Measurements from ENCODE around the gene IGFN1. TPM values are rescaled to one million over a fixed set of nuclear protein-coding genes. Genes with fewer than 3 reads are reported as not detected.
"Not testable (repeated sequence)": the region's sequence is repeated elsewhere in the genome, so short reads cannot be mapped to it uniquely, and the experiment has no call there.

IGFN1 gene
- total RNA-seq, 1 donor = under 0.01 TPM

DNA sequence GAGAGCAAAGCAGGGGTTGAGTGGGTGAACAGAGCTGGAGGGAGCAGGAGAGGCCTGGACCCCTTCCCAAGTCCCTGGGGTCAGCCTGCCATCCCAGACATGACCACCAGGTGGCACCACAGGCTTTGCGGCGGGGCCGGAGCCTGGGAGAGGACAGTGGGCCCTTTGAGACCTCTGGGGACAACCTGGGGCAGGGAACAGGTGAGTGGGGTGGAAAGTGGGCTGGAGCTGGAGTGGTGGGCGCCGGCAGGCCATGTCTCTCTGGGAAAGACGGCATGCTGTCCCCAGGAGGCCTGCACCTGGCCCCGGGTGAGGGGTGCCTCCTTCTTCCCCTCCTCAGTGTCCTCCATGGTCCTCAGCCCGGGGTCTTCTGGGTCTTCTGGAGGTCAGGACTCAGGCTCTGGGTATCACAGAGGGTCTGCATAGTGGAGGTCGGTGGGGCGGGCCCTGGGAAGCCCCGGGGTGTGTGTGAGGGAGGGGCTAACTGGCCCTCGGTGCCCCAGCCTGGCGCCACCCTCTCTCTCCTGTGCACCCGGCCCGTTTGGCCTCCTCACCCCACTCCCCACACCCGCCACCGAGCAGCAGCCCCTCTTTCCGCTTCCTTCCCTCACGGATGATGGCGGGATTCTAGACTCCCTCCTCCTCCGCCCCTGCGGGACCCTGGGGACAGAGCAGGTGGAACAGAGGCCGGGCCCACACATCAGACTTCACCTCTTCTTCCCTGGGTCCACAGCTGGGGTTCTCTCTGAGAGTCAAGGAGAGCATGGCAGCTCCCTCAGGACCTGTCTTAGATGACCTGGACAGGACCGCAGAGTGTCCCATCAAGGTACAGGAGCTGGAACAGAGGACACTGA is 64.2 kb downstream of the IGFN1 start:
- Histone ChIP-seq H3K4me2 (ENCODE audit: insufficient read depth, low read length) (no peak overlapping the region), H3K4me3 (ENCODE audit: insufficient read depth, low read length) (no peak overlapping the region), H3K36me3 (ENCODE audit: insufficient read depth, low read length) (no peaks in the 10 kb centered on the region), H3K9me3 (ENCODE audit: low read depth, low read length) (no peaks in the 10 kb centered on the region), H4K20me1 (ENCODE audit: insufficient read depth, low read length) (no peaks in the 10 kb centered on the region), H3K27me3 (ENCODE audit: insufficient read depth, low read length) (no peaks in the 10 kb centered on the region), H3K4me1 (ENCODE audit: insufficient read depth, low read length) (peaks cover 5% of the 10 kb centered on the region), H3K79me2 (ENCODE audit: insufficient read depth, low read length) (no peaks in the 10 kb centered on the region), H3K27ac (ENCODE audit: low read depth, low read length) (no peak overlapping the region), H2AFZ (ENCODE audit: low read length) (no peak overlapping the region)
- TF ChIP-seq, protein P1, sequence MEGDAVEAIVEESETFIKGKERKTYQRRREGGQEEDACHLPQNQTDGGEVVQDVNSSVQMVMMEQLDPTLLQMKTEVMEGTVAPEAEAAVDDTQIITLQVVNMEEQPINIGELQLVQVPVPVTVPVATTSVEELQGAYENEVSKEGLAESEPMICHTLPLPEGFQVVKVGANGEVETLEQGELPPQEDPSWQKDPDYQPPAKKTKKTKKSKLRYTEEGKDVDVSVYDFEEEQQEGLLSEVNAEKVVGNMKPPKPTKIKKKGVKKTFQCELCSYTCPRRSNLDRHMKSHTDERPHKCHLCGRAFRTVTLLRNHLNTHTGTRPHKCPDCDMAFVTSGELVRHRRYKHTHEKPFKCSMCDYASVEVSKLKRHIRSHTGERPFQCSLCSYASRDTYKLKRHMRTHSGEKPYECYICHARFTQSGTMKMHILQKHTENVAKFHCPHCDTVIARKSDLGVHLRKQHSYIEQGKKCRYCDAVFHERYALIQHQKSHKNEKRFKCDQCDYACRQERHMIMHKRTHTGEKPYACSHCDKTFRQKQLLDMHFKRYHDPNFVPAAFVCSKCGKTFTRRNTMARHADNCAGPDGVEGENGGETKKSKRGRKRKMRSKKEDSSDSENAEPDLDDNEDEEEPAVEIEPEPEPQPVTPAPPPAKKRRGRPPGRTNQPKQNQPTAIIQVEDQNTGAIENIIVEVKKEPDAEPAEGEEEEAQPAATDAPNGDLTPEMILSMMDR (IDR thresholded peaks at IDR 0.05; ENCODE audit: extremely low read depth, low read depth, low read length) = peak; percentile 94
- DNase-seq (ENCODE audit: insufficient read length, low spot score, missing footprints) = peak; percentile 95

DNA sequence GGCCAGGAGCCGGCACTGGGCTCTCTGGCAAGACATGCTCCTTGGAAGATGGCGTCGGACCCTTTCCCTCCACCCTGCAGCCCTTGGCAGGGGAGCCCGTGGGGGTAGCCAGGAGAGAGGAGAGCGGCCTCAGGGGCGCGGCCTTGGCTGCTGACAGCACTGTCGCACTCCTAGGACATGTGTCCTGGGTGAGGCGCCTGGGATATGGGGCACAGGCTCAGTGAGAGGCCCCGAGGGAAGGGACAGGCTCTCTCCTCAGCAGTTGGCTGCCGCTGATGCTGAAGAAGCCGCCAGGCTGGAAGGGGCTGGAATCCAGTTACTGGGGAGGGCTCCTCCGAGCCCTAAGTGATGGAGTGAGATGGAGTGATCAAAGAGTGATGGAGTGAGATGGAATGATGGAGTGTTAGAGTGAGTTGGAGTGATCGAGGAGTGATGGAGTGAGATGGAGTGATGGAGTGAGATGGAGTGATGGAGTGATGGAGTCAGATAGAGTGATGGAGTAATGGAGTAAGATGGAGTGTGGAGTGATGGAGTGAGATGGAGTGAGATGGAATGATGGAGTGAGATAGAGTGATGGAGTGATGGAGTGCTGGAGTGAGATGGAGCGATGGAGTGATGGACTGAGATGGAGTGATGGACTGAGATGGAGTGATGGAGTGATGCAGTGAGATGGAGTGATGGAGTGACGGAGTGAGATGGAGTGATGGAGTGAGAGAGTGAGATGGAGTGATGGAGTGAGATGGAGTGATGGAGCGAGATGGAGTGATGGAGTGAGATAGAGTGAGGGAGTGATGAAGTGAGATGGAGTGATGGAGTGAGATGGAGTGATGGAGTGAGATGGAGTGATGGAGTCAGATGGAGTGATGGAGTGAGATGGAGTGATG is 65.1 kb downstream of the IGFN1 start:
- TF ChIP-seq, protein P1 (IDR thresholded peaks at IDR 0.05; ENCODE audit: extremely low read depth, low read depth, low read length) = no peak
- Histone ChIP-seq H4K20me1 (ENCODE audit: insufficient read depth, low read length) (no peaks in the 10 kb centered on the region), H3K4me1 (ENCODE audit: insufficient read depth, low read length) (peaks cover 10% of the 10 kb centered on the region), H3K79me2 (ENCODE audit: insufficient read depth, low read length) (no peaks in the 10 kb centered on the region), H3K27ac (ENCODE audit: low read depth, low read length) (no peak overlapping the region), H3K4me3 (ENCODE audit: insufficient read depth, low read length) (no peak overlapping the region), H3K9me3 (ENCODE audit: low read depth, low read length) (no peaks in the 10 kb centered on the region), H3K4me2 (ENCODE audit: insufficient read depth, low read length) (no peak overlapping the region), H3K36me3 (ENCODE audit: insufficient read depth, low read length) (no peaks in the 10 kb centered on the region), H3K27me3 (ENCODE audit: insufficient read depth, low read length) (no peaks in the 10 kb centered on the region), H2AFZ (ENCODE audit: low read length) (no peak overlapping the region)
- no peak for DNase-seq (ENCODE audit: insufficient read length, low spot score, missing footprints)

DNA sequence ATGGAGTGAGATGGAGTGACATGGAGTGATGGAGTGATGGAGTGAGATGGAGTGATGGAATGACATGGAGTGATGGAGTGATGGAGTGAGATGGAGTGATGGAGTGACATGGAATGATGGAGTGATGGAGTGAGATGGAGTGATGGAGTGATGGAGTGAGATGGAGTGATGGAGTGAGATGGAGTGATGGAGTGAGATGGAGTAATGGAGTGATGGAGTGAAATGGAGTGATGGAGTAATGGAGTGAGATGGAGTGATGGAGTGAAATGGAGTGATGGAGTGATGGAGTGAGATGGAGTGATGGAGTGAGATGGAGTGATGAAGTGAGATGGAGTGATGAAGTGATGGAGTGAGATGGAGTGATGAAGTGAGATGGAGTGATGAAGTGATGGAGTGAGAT is 67.5 kb downstream of the IGFN1 start:
- not testable (repeated sequence) for H3K4me3 ChIP-seq (ENCODE audit: insufficient read depth, low read length); H3K79me2 ChIP-seq (ENCODE audit: insufficient read depth, low read length); H2AFZ ChIP-seq (ENCODE audit: low read length); H3K27me3 ChIP-seq (ENCODE audit: insufficient read depth, low read length); H4K20me1 ChIP-seq (ENCODE audit: insufficient read depth, low read length); H3K4me2 ChIP-seq (ENCODE audit: insufficient read depth, low read length); H3K4me1 ChIP-seq (ENCODE audit: insufficient read depth, low read length); DNase-seq (ENCODE audit: insufficient read length, low spot score, missing footprints); H3K27ac ChIP-seq (ENCODE audit: low read depth, low read length); H3K36me3 ChIP-seq (ENCODE audit: insufficient read depth, low read length); H3K9me3 ChIP-seq (ENCODE audit: low read depth, low read length)

DNA sequence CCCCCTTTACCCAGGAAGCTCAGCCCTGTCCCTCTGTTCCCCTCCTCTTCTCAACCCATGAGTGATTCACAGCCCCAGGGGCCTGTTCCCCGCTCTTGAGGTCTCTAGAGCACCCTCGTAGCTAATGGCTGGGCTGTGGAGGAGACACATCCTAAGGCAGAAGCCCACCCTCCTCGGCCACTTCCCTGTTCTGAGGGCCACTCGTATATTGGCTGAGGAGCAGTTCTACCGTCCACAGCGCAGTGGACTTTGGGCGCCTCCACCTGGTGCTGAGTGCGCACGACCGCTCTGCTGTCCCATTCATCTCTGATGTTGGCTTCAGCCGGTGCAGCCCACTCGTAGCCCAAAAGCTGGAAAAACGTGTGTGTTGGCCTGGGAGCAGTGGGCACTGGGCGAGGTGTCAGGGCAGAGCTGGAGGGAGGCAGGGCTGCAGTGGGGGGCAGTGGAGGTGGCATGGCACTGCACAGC is 68.2 kb downstream of the IGFN1 start:
- TF ChIP-seq, protein P1 (IDR thresholded peaks at IDR 0.05; ENCODE audit: extremely low read depth, low read depth, low read length) = no peak
- Histone ChIP-seq H3K27ac (ENCODE audit: low read depth, low read length) (no peak overlapping the region), H2AFZ (ENCODE audit: low read length) (no peak overlapping the region), H3K4me1 (ENCODE audit: insufficient read depth, low read length) (peaks cover 10% of the 10 kb centered on the region), H3K4me2 (ENCODE audit: insufficient read depth, low read length) (no peak overlapping the region), H3K9me3 (ENCODE audit: low read depth, low read length) (no peaks in the 10 kb centered on the region), H3K27me3 (ENCODE audit: insufficient read depth, low read length) (no peaks in the 10 kb centered on the region), H4K20me1 (ENCODE audit: insufficient read depth, low read length) (no peaks in the 10 kb centered on the region), H3K36me3 (ENCODE audit: insufficient read depth, low read length) (no peaks in the 10 kb centered on the region), H3K4me3 (ENCODE audit: insufficient read depth, low read length) (no peak overlapping the region), H3K79me2 (ENCODE audit: insufficient read depth, low read length) (no peaks in the 10 kb centered on the region)
- no peak for DNase-seq (ENCODE audit: insufficient read length, low spot score, missing footprints)

Measured in osteoblast (primary cell).